Measurements from ENCODE around the gene TMCC1. TPM values are rescaled to one million over a fixed set of nuclear protein-coding genes. Genes with fewer than 3 reads are reported as not detected.

TMCC1 gene
- polyA plus RNA-seq, 1 of the 3 experiments (the other 2 are of a cell fraction), result 7.2 TPM

DNA sequence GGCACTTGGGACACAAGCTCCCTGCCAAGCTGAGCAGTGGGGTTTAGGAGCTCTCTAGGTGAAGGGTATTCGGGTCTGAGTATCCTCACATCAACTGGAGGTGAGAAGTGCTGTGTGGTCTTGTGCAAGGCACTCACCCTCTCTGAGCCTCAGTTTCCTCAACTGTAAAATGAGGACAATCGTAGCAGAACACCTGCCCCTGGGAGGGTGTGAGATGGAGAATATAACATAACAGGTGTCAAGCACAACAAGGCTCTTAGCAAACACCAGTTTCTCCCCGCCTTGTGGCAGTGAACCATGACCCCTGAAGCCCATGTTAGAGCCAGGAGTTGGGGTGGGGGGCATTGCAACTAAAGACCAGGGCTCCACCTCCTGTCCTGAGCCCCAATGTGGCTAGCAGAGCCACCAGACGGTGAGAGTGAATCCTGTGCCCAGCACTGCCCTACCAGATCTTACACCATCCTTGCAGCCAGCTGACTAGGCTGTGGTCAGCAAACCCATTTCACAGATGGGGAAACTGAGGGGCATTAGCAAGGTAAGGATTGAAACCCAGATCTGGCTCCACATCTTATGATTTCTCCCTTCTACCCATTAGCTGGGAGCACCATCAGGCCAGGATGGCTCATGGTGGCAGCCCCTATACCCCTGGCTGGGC, 284.4 kb downstream of the TMCC1 start:
- Histone ChIP-seq H2AFZ (ENCODE audit: low read depth) (no peak overlapping the region), H3K4me1 (ENCODE audit: control insufficient read depth in 1 of 2, insufficient read depth in 2 of 2, low read depth in 1 of 2, low read length in 1 of 2) (peaks cover 7 to 10% of the 10 kb centered on the region in 2 experiments; a peak in 1 of 4 replicates), H3F3A (replicated peaks; ENCODE audit: insufficient read depth) (peaks cover 14% of the 10 kb centered on the region), H3K9me2 (no peaks in the 10 kb centered on the region), H3K4me2 (no peak overlapping the region), H3K9me3 (no peaks in the 10 kb centered on the region), H3K9ac (no peak overlapping the region), H3K27me3 (ENCODE audit: insufficient read depth) (no peaks in the 10 kb centered on the region), H4K20me1 (ENCODE audit: insufficient read depth) (peaks cover 8% of the 10 kb centered on the region), H3K79me2 (ENCODE audit: insufficient read depth) (peaks cover 7% of the 10 kb centered on the region; the same call in 1 of the 2 replicates), H3K4me3 (ENCODE audit: low read depth in 2 of 2, low read length in 1 of 2) (no peak overlapping the region), H3K36me3 (replicated peaks in 1 of 2; ENCODE audit: control insufficient read depth in 1 of 2, insufficient read depth in 2 of 2, low read length in 1 of 2) (no peaks in the 10 kb centered on the region), H3K27ac (ENCODE audit: low read depth in 2 of 2, low read length in 1 of 2) (no peak overlapping the region)
- 81% methylated on average over 4 of the region's 4 CpGs for WGBS (ENCODE audit: low lambda C conversion rate)
- TF ChIP-seq, protein P1, sequence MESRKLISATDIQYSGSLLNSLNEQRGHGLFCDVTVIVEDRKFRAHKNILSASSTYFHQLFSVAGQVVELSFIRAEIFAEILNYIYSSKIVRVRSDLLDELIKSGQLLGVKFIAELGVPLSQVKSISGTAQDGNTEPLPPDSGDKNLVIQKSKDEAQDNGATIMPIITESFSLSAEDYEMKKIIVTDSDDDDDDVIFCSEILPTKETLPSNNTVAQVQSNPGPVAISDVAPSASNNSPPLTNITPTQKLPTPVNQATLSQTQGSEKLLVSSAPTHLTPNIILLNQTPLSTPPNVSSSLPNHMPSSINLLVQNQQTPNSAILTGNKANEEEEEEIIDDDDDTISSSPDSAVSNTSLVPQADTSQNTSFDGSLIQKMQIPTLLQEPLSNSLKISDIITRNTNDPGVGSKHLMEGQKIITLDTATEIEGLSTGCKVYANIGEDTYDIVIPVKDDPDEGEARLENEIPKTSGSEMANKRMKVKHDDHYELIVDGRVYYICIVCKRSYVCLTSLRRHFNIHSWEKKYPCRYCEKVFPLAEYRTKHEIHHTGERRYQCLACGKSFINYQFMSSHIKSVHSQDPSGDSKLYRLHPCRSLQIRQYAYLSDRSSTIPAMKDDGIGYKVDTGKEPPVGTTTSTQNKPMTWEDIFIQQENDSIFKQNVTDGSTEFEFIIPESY (IDR thresholded peaks at IDR 0.05; ENCODE audit: borderline replicate concordance, low read depth), result no peak
- TF ChIP-seq USF2 (IDR thresholded peaks at IDR 0.05; ENCODE audit: borderline replicate concordance, low read depth, low read length), result no peak
- TF ChIP-seq FOSL2 (IDR thresholded peaks at IDR 0.05; ENCODE audit: borderline replicate concordance, low read depth), result no peak
- no peak for TF ChIP-seq RFX5 (IDR thresholded peaks at IDR 0.05; ENCODE audit: low read length)
- TF ChIP-seq JUND (IDR thresholded peaks at IDR 0.05), result no peak
- no peak for TF ChIP-seq RAD21 (IDR thresholded peaks at IDR 0.05; ENCODE audit: low read length)
- no peak for TF ChIP-seq CHD2 (IDR thresholded peaks at IDR 0.05; ENCODE audit: low read length, partially characterized antibody)
- no peak for TF ChIP-seq REST (IDR thresholded peaks at IDR 0.05; ENCODE audit: low read depth, low read length)
- no peak for TF ChIP-seq MXI1 (IDR thresholded peaks at IDR 0.05; ENCODE audit: low read depth, low read length)
- CTCF ChIA-PET, result interaction anchor here (0.6 to 1.8 kb wide), 7 partner anchors 9 to 154 kb away, joined by 3 to 12 read pairs (median 3); no protein-coding TSS in a partner anchor
- DNase-seq, result no peak
- POLR2A ChIA-PET, result no interaction called here
